T-cell (primary cell): Measurements from ENCODE around the gene DYRK2. TPM values are rescaled to one million over a fixed set of nuclear protein-coding genes. Genes with fewer than 3 reads are reported as not detected.

Experiments used
- ATAC-seq, 4 experiments: fragments of 200-7000 bp in 3 of 4; fragments of 150-1000 bp in 1 of 4; cut with Tn5 transposase; replicated peaks in 1 of 4; 1 replicate in 3 of 4; 2 replicates in 1 of 4; pipeline ENCODE4 v1.10.0; 2021; ENCODE audit warnings: moderate library complexity in 3 of 4, mild to moderate bottlenecking in 2 of 4, moderate number of reproducible peaks in 1 of 4
- CTCF ChIA-PET, 2 donors: fragments of 300-600 bp; sonication (Branson Sonifier 250); formaldehyde crosslinking; loops; one replicate each; lab custom pipeline; 2022; ENCODE audit warnings: antibody characterized with exemption in 2 of 2; lab: Charles Lee
- POLR2A ChIA-PET, 2 donors: fragments of 300-600 bp; sonication (Branson Sonifier 250); formaldehyde crosslinking; loops; one replicate each; lab custom pipeline; 2022; ENCODE audit warnings: antibody characterized with exemption in 2 of 2; lab: Charles Lee
- DNase-seq, 35 experiments: peaks; one replicate each; pipeline versions ENCODE4 v3.0.0 to v3.0.0-alpha.2; 2013 to 2023
- H3K27ac ChIP-seq: one replicate; pipeline ENCODE4 v1.5.1; 2013; ENCODE audit warnings: low read length
- H3K27me3 ChIP-seq, 2 experiments: replicated peaks in 1 of 2; 1 replicate in 1 of 2; 2 replicates in 1 of 2; pipeline versions ENCODE4 v1.6.1 to v1.7.0; 2013; ENCODE audit warnings: low read length in 1 of 2, mixed read lengths in 1 of 2; ENCODE audit not compliant: control insufficient read depth in 2 of 2, insufficient read depth in 2 of 2; ENCODE audit errors: extremely low read depth in 1 of 2
- H3K36me3 ChIP-seq, 2 donors: 1 replicate in 1 of 2; 2 replicates in 1 of 2; pipeline versions ENCODE4 v1.6.1 to v1.7.0; 2013; ENCODE audit warnings: low read length in 1 of 2; ENCODE audit not compliant: control insufficient read depth in 2 of 2, insufficient read depth in 1 of 2; ENCODE audit errors: extremely low read depth in 1 of 2
- H3K4me1 ChIP-seq, 2 experiments: 1 replicate in 1 of 2; 2 replicates in 1 of 2; pipeline versions ENCODE4 v1.6.1 to v1.7.0; 2013; ENCODE audit warnings: low read length in 2 of 2, mixed read lengths in 1 of 2; ENCODE audit not compliant: insufficient read depth in 2 of 2, control insufficient read depth in 1 of 2; ENCODE audit errors: extremely low read depth in 1 of 2
- H3K4me3 ChIP-seq, 2 donors: 1 replicate in 1 of 2; 2 replicates in 1 of 2; pipeline versions ENCODE4 v1.5.1 to v1.7.0; 2013; ENCODE audit warnings: mild to moderate bottlenecking in 2 of 2, low read length in 1 of 2, moderate library complexity in 1 of 2; ENCODE audit not compliant: control insufficient read depth in 1 of 2; ENCODE audit errors: extremely low read depth in 1 of 2
- H3K9me3 ChIP-seq: 2 replicates; pipeline ENCODE4 v1.7.0; 2013
- H3K27ac Mint-ChIP-seq, 2 donors: one replicate each; pipeline ENCODE4 v1.8.0; 2020 to 2021; ENCODE audit warnings: mild to moderate bottlenecking in 2 of 2, mixed read lengths in 2 of 2
- H3K27me3 Mint-ChIP-seq, 2 donors: one replicate each; pipeline ENCODE4 v1.8.0; 2021 to 2022; ENCODE audit warnings: mixed read lengths in 2 of 2
- H3K36me3 Mint-ChIP-seq: one replicate; pipeline ENCODE4 v1.8.0; 2021; ENCODE audit warnings: mixed read lengths
- H3K4me1 Mint-ChIP-seq, 3 donors: one replicate each; pipeline ENCODE4 v1.8.0; 2020 to 2022; ENCODE audit warnings: mixed read lengths in 3 of 3, mild to moderate bottlenecking in 1 of 3
- H3K4me3 Mint-ChIP-seq, 3 donors: one replicate each; pipeline ENCODE4 v1.8.0; 2020 to 2022; ENCODE audit warnings: mild to moderate bottlenecking in 3 of 3, mixed read lengths in 3 of 3, moderate library complexity in 3 of 3
- H3K9me3 Mint-ChIP-seq, 3 donors: one replicate each; pipeline ENCODE4 v1.8.0; 2020 to 2022; ENCODE audit warnings: mixed read lengths in 3 of 3
- WGBS: methylation state at CpG from one replicate; pipeline ENCODE4 v1.1.5; 2013; ENCODE audit warnings: missing lambda C conversion rate; ENCODE audit not compliant: insufficient coverage; 5-methylcytosine and 5-hydroxymethylcytosine counted together
- total RNA-seq, 35 experiments: library from RNA in 6 of 35; stranded (reverse) in 6 of 35; fragments of 120-200 nt in 1 of 35; gene quantifications; one replicate each; pipeline versions ENCODE4 v1.2.1 to v1.2.4 and lab custom pipeline; 2013 to 2026

The DYRK2 gene
- total RNA-seq, 5 donors from 2014 or later (not counting 1 experiment from before 2014, with no cell fraction given), result 104 to 138 (median 120) TPM

DNA sequence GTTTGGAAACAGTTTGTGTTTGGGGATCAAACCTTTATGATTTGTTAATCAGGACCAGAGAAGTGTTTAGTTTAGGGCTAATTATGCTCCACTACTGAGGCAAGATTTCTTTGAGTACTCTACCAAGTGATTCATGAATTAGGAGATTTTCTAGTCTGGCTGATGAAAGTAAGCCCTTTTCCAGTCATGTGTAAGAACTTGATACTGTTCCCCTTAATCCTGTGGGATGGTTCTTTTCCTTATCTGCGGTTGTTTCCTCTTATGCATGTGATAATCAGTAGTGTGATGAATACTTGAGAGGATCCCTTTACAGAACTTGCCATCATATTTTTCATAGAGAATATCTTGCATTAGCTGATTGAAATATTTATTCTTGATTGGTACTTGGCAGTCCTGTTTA lies 42.1 kb downstream of the DYRK2 start:
- no peak for ATAC-seq
- H3K27me3 Mint-ChIP-seq, result no peaks in the 10 kb centered on the region
- Histone ChIP-seq H3K4me1 (peaks cover 0 to 3% of the 10 kb centered on the region in 2 experiments), H3K36me3 (no peaks in the 10 kb centered on the region), H3K9me3 (no peaks in the 10 kb centered on the region), H3K27me3 (no peaks in the 10 kb centered on the region), H3K4me3 (no peak overlapping the region), H3K27ac (no peak overlapping the region)
- DNase-seq, result no peak
- ChIA-PET CTCF (interaction anchor here in 1 of 2 donors (0.6 kb wide), 1 partner anchor 401 kb away, joined by 7 read pairs; no protein-coding TSS in a partner anchor), POLR2A (no interaction called here)
- H3K4me3 Mint-ChIP-seq, result no peak overlapping the region
- H3K9me3 Mint-ChIP-seq, result peaks cover 3 to 5% (median 4%) of the 10 kb centered on the region in 3 donors
- WGBS, result no CpG with 5 or more reads among the region's 1 CpG
- peaks cover 18 to 23% (median 23%) of the 10 kb centered on the region in 3 donors for H3K4me1 Mint-ChIP-seq
- H3K27ac Mint-ChIP-seq, result no peak overlapping the region
- H3K36me3 Mint-ChIP-seq, result peaks cover 24% of the 10 kb centered on the region

- no peak overlapping the region for H3K4me3 Mint-ChIP-seq
- WGBS, result 100% methylated on average over 1 of the region's 5 CpGs
- H3K9me3 ChIP-seq, result no peaks in the 10 kb centered on the region
- no peaks in the 10 kb centered on the region for H3K27me3 Mint-ChIP-seq
- no peak overlapping the region for H3K27ac ChIP-seq
- H3K27ac Mint-ChIP-seq, result no peak overlapping the region
- no peaks in the 10 kb centered on the region for H3K27me3 ChIP-seq
- ATAC-seq (no peak), DNase-seq (no peak)
- H3K9me3 Mint-ChIP-seq, result peaks cover 3 to 5% (median 4%) of the 10 kb centered on the region in 3 donors
- CTCF ChIA-PET, result no interaction called here
- POLR2A ChIA-PET, result no interaction called here
- no peak overlapping the region for H3K4me3 ChIP-seq
- no peaks in the 10 kb centered on the region for H3K36me3 ChIP-seq
- peaks cover 0 to 7% of the 10 kb centered on the region in 2 experiments for H3K4me1 ChIP-seq
- peaks cover 22 to 29% (median 28%) of the 10 kb centered on the region in 3 donors for H3K4me1 Mint-ChIP-seq
- H3K36me3 Mint-ChIP-seq, result peaks cover 24% of the 10 kb centered on the region
Measured at GRCh38 chr12:67691220-67691619, 42.7 kb downstream of the DYRK2 start.

- DNase-seq, result no peak
- Mint-ChIP-seq H3K4me1 (peaks cover 31 to 37% (median 34%) of the 10 kb centered on the region in 3 donors), H3K27ac (no peak overlapping the region), H3K4me3 (no peak overlapping the region), H3K9me3 (peaks cover 3 to 5% (median 4%) of the 10 kb centered on the region in 3 donors), H3K36me3 (peaks cover 24% of the 10 kb centered on the region), H3K27me3 (no peaks in the 10 kb centered on the region)
- ATAC-seq, result peak in 1 of 4 experiments; percentile 48
- H3K27me3 ChIP-seq, result no peaks in the 10 kb centered on the region
- ChIA-PET CTCF (interaction anchor here in 1 of 2 donors (0.6 kb wide), 1 partner anchor 10 kb away, joined by 5 read pairs; no protein-coding TSS in a partner anchor), POLR2A (interaction anchor here in 1 of 2 donors (0.6 kb wide), 1 partner anchor 526 kb away, joined by 8 read pairs; no protein-coding TSS in a partner anchor)
- no CpG with 5 or more reads among the region's 3 CpGs for WGBS
- H3K36me3 ChIP-seq, result no peaks in the 10 kb centered on the region
- no peak overlapping the region for H3K4me3 ChIP-seq
- no peaks in the 10 kb centered on the region for H3K9me3 ChIP-seq
- H3K4me1 ChIP-seq, result peaks cover 7 to 13% of the 10 kb centered on the region in 2 experiments
- no peak overlapping the region for H3K27ac ChIP-seq
Measured at GRCh38 chr12:67692135-67692534, 43.6 kb downstream of the DYRK2 start.

DNA sequence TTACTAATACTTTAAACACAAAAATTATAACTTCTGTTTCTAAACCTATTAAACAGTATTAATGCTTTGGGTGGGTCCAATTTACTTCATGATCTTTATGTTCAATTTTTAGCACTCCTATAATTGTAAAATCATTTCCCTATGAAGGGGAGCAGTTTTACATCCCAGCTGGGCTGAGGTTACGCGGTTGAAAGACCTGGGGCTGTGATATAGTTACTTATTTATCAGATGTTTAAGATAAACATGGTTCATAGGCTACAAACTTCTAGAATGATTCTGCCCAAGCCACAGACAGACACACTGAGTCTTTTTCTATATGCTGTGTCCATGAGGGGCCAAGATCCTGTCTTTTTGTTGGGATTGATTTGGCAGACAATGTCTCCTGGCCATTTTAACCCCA lies 44.4 kb downstream of the DYRK2 start:
- no peak overlapping the region for H3K4me3 ChIP-seq
- H3K9me3 ChIP-seq, result no peaks in the 10 kb centered on the region
- H3K4me1 ChIP-seq, result peaks cover 9 to 20% of the 10 kb centered on the region in 2 experiments
- peaks cover 39 to 45% (median 42%) of the 10 kb centered on the region in 3 donors for H3K4me1 Mint-ChIP-seq
- ChIA-PET POLR2A (no interaction called here), CTCF (no interaction called here)
- no peaks in the 10 kb centered on the region for H3K27me3 ChIP-seq
- no peak for DNase-seq
- H3K36me3 Mint-ChIP-seq, result peaks cover 17% of the 10 kb centered on the region
- no peaks in the 10 kb centered on the region for H3K9me3 Mint-ChIP-seq
- no peak overlapping the region for H3K27ac Mint-ChIP-seq
- H3K27ac ChIP-seq, result no peak overlapping the region
- no peak overlapping the region for H3K4me3 Mint-ChIP-seq
- no peaks in the 10 kb centered on the region for H3K27me3 Mint-ChIP-seq
- WGBS, result no CpG with 5 or more reads among the region's 2 CpGs
- no peaks in the 10 kb centered on the region for H3K36me3 ChIP-seq
- ATAC-seq, result no peak

DNA sequence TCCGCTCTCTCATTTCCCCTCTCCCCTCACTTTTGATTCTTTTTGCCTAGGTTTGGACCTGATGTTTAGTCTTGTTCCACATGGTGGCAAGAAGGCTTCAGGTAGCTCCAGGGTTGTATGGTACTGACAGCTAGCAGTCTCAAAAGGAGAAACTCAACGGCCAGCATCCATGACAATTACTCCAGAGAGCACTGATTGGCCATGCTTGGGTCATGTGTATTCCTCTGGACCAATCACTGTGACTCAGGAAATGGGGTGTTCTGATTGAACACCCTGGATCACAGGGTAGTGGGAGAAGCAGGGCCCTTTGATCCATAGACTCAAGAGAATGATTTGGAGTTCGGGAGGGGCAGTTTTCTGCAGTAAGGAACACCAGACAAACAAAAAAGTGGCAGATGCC lies 45.3 kb downstream of the DYRK2 start:
- H3K36me3 Mint-ChIP-seq, result peaks cover 17% of the 10 kb centered on the region
- Histone ChIP-seq H3K4me1 (peaks cover 12 to 30% of the 10 kb centered on the region in 2 experiments), H3K9me3 (no peaks in the 10 kb centered on the region), H3K27me3 (no peaks in the 10 kb centered on the region), H3K4me3 (no peak overlapping the region), H3K36me3 (no peaks in the 10 kb centered on the region), H3K27ac (no peak overlapping the region)
- ChIA-PET POLR2A (interaction anchor here in 1 of 2 donors (0.9 kb wide), 1 partner anchor 9 kb away, joined by 3 read pairs; no protein-coding TSS in a partner anchor), CTCF (no interaction called here)
- H3K27me3 Mint-ChIP-seq, result no peaks in the 10 kb centered on the region
- WGBS, result 100% methylated on average over 1 of the region's 3 CpGs
- no peaks in the 10 kb centered on the region for H3K9me3 Mint-ChIP-seq
- ATAC-seq (no peak), DNase-seq (no peak)
- no peak overlapping the region for H3K27ac Mint-ChIP-seq
- peaks cover 49 to 54% (median 51%) of the 10 kb centered on the region in 3 donors for H3K4me1 Mint-ChIP-seq
- no peak overlapping the region for H3K4me3 Mint-ChIP-seq

DNA sequence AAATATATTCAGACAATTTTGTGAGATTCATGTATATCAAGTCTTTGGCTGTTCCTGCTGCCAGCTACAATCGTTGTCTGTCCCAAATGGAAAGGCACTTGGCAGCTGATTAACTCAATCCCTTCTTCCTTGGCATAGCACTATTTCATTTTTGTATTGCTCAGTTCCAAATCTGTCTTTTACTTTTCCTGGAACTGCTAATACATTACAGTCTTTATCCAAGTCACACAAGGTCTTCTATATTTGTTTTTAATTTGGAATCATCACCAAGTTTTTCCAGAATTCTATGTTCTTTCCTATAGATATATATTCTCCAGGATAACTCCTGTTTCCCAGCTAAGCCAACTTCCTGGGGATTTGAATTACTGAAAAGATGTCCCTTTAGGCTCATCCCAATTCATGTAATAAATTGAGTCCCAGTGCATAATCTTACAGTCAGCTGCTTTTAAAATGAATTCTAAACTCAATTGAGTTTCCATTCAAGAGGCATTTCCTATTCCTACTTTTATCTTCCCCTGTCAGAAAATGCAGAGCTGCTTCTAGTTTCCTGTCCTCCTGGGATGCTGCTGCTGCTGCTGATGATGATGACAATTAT lies 45.9 kb downstream of the DYRK2 start:
- 100% methylated on average over 1 of the region's 1 CpG for WGBS
- Mint-ChIP-seq H3K36me3 (peaks cover 14% of the 10 kb centered on the region), H3K27ac (no peak overlapping the region), H3K27me3 (no peaks in the 10 kb centered on the region), H3K4me3 (no peak overlapping the region), H3K4me1 (peaks cover 54 to 59% (median 56%) of the 10 kb centered on the region in 3 donors), H3K9me3 (no peaks in the 10 kb centered on the region)
- H3K4me1 ChIP-seq, result peaks cover 15 to 34% of the 10 kb centered on the region in 2 experiments
- no peaks in the 10 kb centered on the region for H3K27me3 ChIP-seq
- H3K9me3 ChIP-seq, result no peaks in the 10 kb centered on the region
- ChIA-PET POLR2A (interaction anchor here in 1 of 2 donors (0.9 kb wide), 1 partner anchor 10 kb away, joined by 3 read pairs; no protein-coding TSS in a partner anchor), CTCF (no interaction called here)
- ATAC-seq, result no peak
- H3K27ac ChIP-seq, result no peak overlapping the region
- H3K36me3 ChIP-seq, result no peaks in the 10 kb centered on the region
- DNase-seq, result no peak
- H3K4me3 ChIP-seq, result no peak overlapping the region
